ENCODE results near the gene HYAL1. TPM values are rescaled to one million over a fixed set of nuclear protein-coding genes. Genes with fewer than 3 reads are reported as not detected.
"Not testable (repeated sequence)": the region's sequence is repeated elsewhere in the genome, so short reads cannot be mapped to it uniquely, and the experiment has no call there.

The HYAL1 gene
- total RNA-seq, 1 donor from 2014 or later, result 58.2 TPM

GRCh38 chr3:50314342-50314741 is 11.0 kb upstream of the HYAL1 start:
- intact Hi-C loops (cut with DNase I), result no loop called here
- Histone ChIP-seq H3K9me3 (no peaks in the 10 kb centered on the region), H3K27me3 (ENCODE audit: low read depth) (no peaks in the 10 kb centered on the region), H3K4me3 (no peak overlapping the region), H3K36me3 (peaks cover 37% of the 10 kb centered on the region), H3K27ac (peak overlapping the region; percentile 67), H3K4me1 (peaks cover 61% of the 10 kb centered on the region)
- TF ChIP-seq CTCF (IDR thresholded peaks at IDR 0.05), result no peak
- no peak for DNase-seq
- peak in 1 of 2 donors; percentile 4 for ATAC-seq

- DNase-seq; ATAC-seq; intact Hi-C loops (cut with DNase I); H3K9me3 ChIP-seq; H3K27me3 ChIP-seq (ENCODE audit: low read depth): not testable (repeated sequence)
- Histone ChIP-seq H3K4me3 (peak overlapping the region; percentile 8), H3K4me1 (peaks cover 38% of the 10 kb centered on the region), H3K36me3 (peaks cover 14% of the 10 kb centered on the region), H3K27ac (peak overlapping the region; percentile 18)
These were observed 8.7 kb upstream of the HYAL1 start for GRCh38 chr3:50312041-50312440.

GRCh38 chr3:50304601-50305000 is 1.2 kb upstream of the HYAL1 start:
- intact Hi-C loops (cut with DNase I), result no loop called here
- no peak for DNase-seq
- no peak for TF ChIP-seq CTCF (IDR thresholded peaks at IDR 0.05)
- no peaks in the 10 kb centered on the region for H3K9me3 ChIP-seq
- H3K4me3 ChIP-seq, result no peak overlapping the region
- ATAC-seq, result no peak
- peaks cover 40% of the 10 kb centered on the region for H3K4me1 ChIP-seq
- no peaks in the 10 kb centered on the region for H3K27me3 ChIP-seq (ENCODE audit: low read depth)
- H3K27ac ChIP-seq, result no peak overlapping the region
- H3K36me3 ChIP-seq, result no peaks in the 10 kb centered on the region

GRCh38 chr3:50302095-50303012 is 1.0 kb downstream of the HYAL1 start:
- peak overlapping the region; percentile 75 for H3K4me3 ChIP-seq
- peak overlapping the region; percentile 84 for H3K27ac ChIP-seq
- no peaks in the 10 kb centered on the region for H3K9me3 ChIP-seq
- intact Hi-C loops (cut with DNase I), result no loop called here
- H3K36me3 ChIP-seq, result no peaks in the 10 kb centered on the region
- DNase-seq (no peak), ATAC-seq (no peak)
- no peaks in the 10 kb centered on the region for H3K27me3 ChIP-seq (ENCODE audit: low read depth)
- no peak for TF ChIP-seq CTCF (IDR thresholded peaks at IDR 0.05)
- peaks cover 55% of the 10 kb centered on the region for H3K4me1 ChIP-seq

- TF ChIP-seq CTCF (IDR thresholded peaks at IDR 0.05), result no peak
- DNase-seq, result no peak
- intact Hi-C loops (cut with DNase I), result no loop called here
- H3K9me3 ChIP-seq, result no peaks in the 10 kb centered on the region
- H3K4me1 ChIP-seq, result peaks cover 55% of the 10 kb centered on the region
- H3K27me3 ChIP-seq (ENCODE audit: low read depth), result no peaks in the 10 kb centered on the region
- no peaks in the 10 kb centered on the region for H3K36me3 ChIP-seq
- peak overlapping the region; percentile 75 for H3K4me3 ChIP-seq
- no peak for ATAC-seq
- peak overlapping the region; percentile 88 for H3K27ac ChIP-seq
These were observed 2.6 kb downstream of the HYAL1 start for GRCh38 chr3:50300681-50301254.
